HCT116 (cell line): ENCODE data around the gene TCEAL9. TPM values are rescaled to one million over a fixed set of nuclear protein-coding genes. Genes with fewer than 3 reads are reported as not detected.

ENCODE experiments used
- ATAC-seq: fragments of 200-7000 bp; cut with Tn5 transposase; 2 replicates; pipeline ENCODE4 v1.9.1; 2020; ENCODE audit warnings: mild to moderate bottlenecking, moderate library complexity
- BruUV-seq: library from RNA; stranded (reverse); fragments of 400-500 nt; replicated peaks from 2 replicates; lab custom pipeline; 2021; lab: Mats Ljungman, UMichigan
- CTCF ChIA-PET: fragments of 300-600 bp; sonication (Branson Sonifier 250); formaldehyde crosslinking; loops from one replicate; lab custom pipeline; 2021; ENCODE audit warnings: antibody characterized with exemption; lab: Charles Lee
- POLR2A ChIA-PET: fragments of 300-600, 350-600 bp; sonication (Branson Sonifier 250); formaldehyde crosslinking; loops from one replicate; lab custom pipeline; 2021; ENCODE audit warnings: antibody characterized with exemption; lab: Charles Lee
- RAD21 ChIA-PET, 2 experiments: fragments of 300-600 bp; sonication (Branson Sonifier 250); formaldehyde crosslinking; loops; one replicate each; lab custom pipeline; 2023; ENCODE audit warnings: low total read pairs in 2 of 2; ENCODE audit not compliant: uncharacterized antibody in 2 of 2, unreplicated experiment in 2 of 2, low non-redundant PET in 1 of 2; lab: Charles Lee
- DNase-seq: peaks from one replicate; pipeline ENCODE4 v3.0.0-alpha.2; 2010; ENCODE audit warnings: low read depth, low spot score
- H2AFZ ChIP-seq: fragments of 200-600 bp; shearing (Covaris generic), sonication (generic); 2 replicates; pipeline ENCODE4 v1.6.1; 2017; ENCODE audit warnings: low read depth, mixed run types, mixed read lengths, antibody characterized with exemption, low read length; ENCODE audit not compliant: poor library complexity, severe bottlenecking
- H3K27ac ChIP-seq: 2 replicates; pipeline ENCODE4 v1.5.1; 2012; ENCODE audit warnings: low read depth, low read length
- H3K27me3 ChIP-seq: fragments of 200-600 bp; sonication (generic); 2 replicates; pipeline ENCODE4 v1.6.1; 2016; ENCODE audit warnings: mixed run types, low read length, mixed read lengths; ENCODE audit not compliant: insufficient read depth
- H3K36me3 ChIP-seq, 2 experiments: fragments of 200-500 bp in 1 of 2; fragments of 200-600 bp in 1 of 2; sonication (Bioruptor generic) in 1 of 2; sonication (generic) in 1 of 2; 2 replicates each; pipeline versions ENCODE4 v1.5.1 to v1.6.1; 2014 to 2016; ENCODE audit warnings: low read length in 2 of 2, inconsistent platforms in 1 of 2, mixed read lengths in 1 of 2, mixed run types in 1 of 2; ENCODE audit not compliant: insufficient read depth in 2 of 2, control insufficient read depth in 1 of 2
- H3K4me1 ChIP-seq, 2 experiments: fragments of 200-600 bp in 1 of 2; sonication (generic) in 1 of 2; 2 replicates each; pipeline versions ENCODE4 v1.5.1 to v1.6.1; 2012 to 2017; ENCODE audit warnings: low read length in 2 of 2, inconsistent platforms in 1 of 2, mild to moderate bottlenecking in 1 of 2, mixed read lengths in 1 of 2, mixed run types in 1 of 2, moderate library complexity in 1 of 2; ENCODE audit not compliant: insufficient read depth in 2 of 2, control insufficient read depth in 1 of 2
- H3K4me2 ChIP-seq: fragments of 200-600 bp; sonication (generic); 2 replicates; pipeline ENCODE4 v1.6.1; 2017; ENCODE audit warnings: mixed run types, low read length, mixed read lengths
- H3K4me3 ChIP-seq, 2 experiments: fragments of 200-600 bp in 1 of 2; sonication (generic) in 1 of 2; replicated peaks in 1 of 2; 2 replicates each; pipeline ENCODE4 v1.5.1; 2011 to 2016; ENCODE audit warnings: low read length in 2 of 2, control low read depth in 1 of 2, low read depth in 1 of 2, mild to moderate bottlenecking in 1 of 2, mixed read lengths in 1 of 2, mixed run types in 1 of 2
- H3K79me2 ChIP-seq: fragments of 200-600 bp; sonication (generic); 2 replicates; pipeline ENCODE4 v1.6.1; 2017; ENCODE audit warnings: mild to moderate bottlenecking, mixed run types, low read length, moderate library complexity, mixed read lengths; ENCODE audit not compliant: insufficient read depth
- H3K9ac ChIP-seq: fragments of 200-600 bp; sonication (generic); 2 replicates; pipeline ENCODE4 v1.6.1; 2016; ENCODE audit warnings: low read length, mixed read lengths
- H3K9me2 ChIP-seq: fragments of 200-600 bp; sonication (generic), shearing (Covaris generic); 2 replicates; pipeline ENCODE4 v1.6.1; 2017; ENCODE audit warnings: mixed run types, mild to moderate bottlenecking, moderate library complexity; ENCODE audit not compliant: insufficient read depth
- H3K9me3 ChIP-seq, 2 experiments: fragments of 200-500 bp in 1 of 2; fragments of 200-600 bp in 1 of 2; sonication (Bioruptor generic) in 1 of 2; sonication (generic) in 1 of 2; 2 replicates each; pipeline ENCODE4 v1.6.1; 2014 to 2017; ENCODE audit warnings: low read length in 2 of 2, mixed read lengths in 2 of 2, inconsistent platforms in 1 of 2, low read depth in 1 of 2, mild to moderate bottlenecking in 1 of 2, mixed run types in 1 of 2, moderate library complexity in 1 of 2; ENCODE audit not compliant: control insufficient read depth in 1 of 2, insufficient read depth in 1 of 2
- H4K20me1 ChIP-seq: fragments of 200-600 bp; sonication (generic), shearing (Covaris generic); 2 replicates; pipeline ENCODE4 v1.6.1; 2017; ENCODE audit warnings: mixed run types, mild to moderate bottlenecking, moderate library complexity; ENCODE audit not compliant: insufficient read depth
- CBX3 ChIP-seq: IDR thresholded peaks from 2 replicates; pipeline ENCODE4 v1.6.1; 2012; ENCODE audit warnings: low read depth
- CEBPB ChIP-seq: IDR thresholded peaks from 2 replicates; pipeline ENCODE4 v1.6.1; 2012; ENCODE audit warnings: low read depth
- EGR1 ChIP-seq: IDR thresholded peaks from 2 replicates; pipeline ENCODE4 v1.6.1; 2012; ENCODE audit warnings: low read depth
- EZH2 ChIP-seq: fragments of 200-600 bp; sonication (generic); IDR thresholded peaks from 2 replicates; pipeline ENCODE4 v1.6.1; 2017; ENCODE audit warnings: antibody characterized with exemption, mixed run types
- POLR2A ChIP-seq: IDR thresholded peaks from 2 replicates; pipeline ENCODE4 v1.7.0; 2011; ENCODE audit warnings: borderline replicate concordance; ENCODE audit not compliant: insufficient read depth, insufficient read length; ENCODE audit errors: extremely low read depth
- RAD21 ChIP-seq: IDR thresholded peaks from 2 replicates; pipeline ENCODE4 v1.6.1; 2012; ENCODE audit warnings: low read depth, mild to moderate bottlenecking
- SRF ChIP-seq: IDR thresholded peaks from 2 replicates; pipeline ENCODE4 v1.6.1; 2012; ENCODE audit warnings: low read depth
- TCF7L2 ChIP-seq: IDR thresholded peaks from 2 replicates; pipeline ENCODE4 v1.7.0; 2011; ENCODE audit warnings: borderline replicate concordance, inconsistent platforms; ENCODE audit not compliant: insufficient read depth, insufficient read length; ENCODE audit errors: extremely low read depth
- YY1 ChIP-seq: IDR thresholded peaks from 2 replicates; pipeline ENCODE4 v1.6.1; 2011; ENCODE audit warnings: low read length, low read depth, moderate library complexity, mild to moderate bottlenecking; ENCODE audit not compliant: insufficient replicate concordance; ENCODE audit errors: extremely low read depth
- ZFX ChIP-seq: fragments of 450-650 bp; IDR thresholded peaks from 2 replicates; pipeline ENCODE4 v1.6.1; 2017
- ZNF274 ChIP-seq: fragments of 200-500 bp; sonication (Bioruptor generic); IDR thresholded peaks from 2 replicates; pipeline ENCODE4 v1.6.1; 2014; ENCODE audit warnings: mild to moderate bottlenecking, low read depth, low read length, inconsistent platforms
- intact Hi-C: fragments of 100-400 bp; cut with micrococcal nuclease; formaldehyde crosslinking; loops from 2 replicates; pipeline ENCODE4 v1.10.0; 2022
- total RNA-seq: library from RNA; stranded (reverse); gene quantifications from one replicate; pipeline ENCODE4 v1.2.1, GENCODE V29; 2021; ENCODE audit not compliant: unreplicated experiment
- TF ChIP-seq, protein P1 (sequence below): IDR thresholded peaks from 2 replicates; pipeline ENCODE4 v1.6.1; 2012; ENCODE audit warnings: low read depth

TCEAL9 gene
- total RNA-seq, 1 experiment from 2014 or later, result 28.8 TPM

- Histone ChIP-seq H3K9ac (no peak overlapping the region), H4K20me1 (no peaks in the 10 kb centered on the region), H3K9me2 (no peaks in the 10 kb centered on the region), H3K4me1 (peaks cover 5 to 26% of the 10 kb centered on the region in 2 experiments; a peak in 3 of 4 replicates), H3K4me2 (no peak overlapping the region), H3K4me3 (no peak overlapping the region), H3K9me3 (no peaks in the 10 kb centered on the region), H3K36me3 (no peaks in the 10 kb centered on the region), H3K79me2 (no peaks in the 10 kb centered on the region), H2AFZ (no peak overlapping the region), H3K27ac (no peak overlapping the region), H3K27me3 (no peaks in the 10 kb centered on the region)
- TF ChIP-seq CEBPB (no peak), YY1 (no peak), EZH2 (no peak), ZNF274 (no peak), CBX3 (no peak), POLR2A (no peak), EGR1 (no peak), SRF (no peak), RAD21 (no peak), ZFX (no peak), TCF7L2 (no peak)
- TF ChIP-seq, protein P1, sequence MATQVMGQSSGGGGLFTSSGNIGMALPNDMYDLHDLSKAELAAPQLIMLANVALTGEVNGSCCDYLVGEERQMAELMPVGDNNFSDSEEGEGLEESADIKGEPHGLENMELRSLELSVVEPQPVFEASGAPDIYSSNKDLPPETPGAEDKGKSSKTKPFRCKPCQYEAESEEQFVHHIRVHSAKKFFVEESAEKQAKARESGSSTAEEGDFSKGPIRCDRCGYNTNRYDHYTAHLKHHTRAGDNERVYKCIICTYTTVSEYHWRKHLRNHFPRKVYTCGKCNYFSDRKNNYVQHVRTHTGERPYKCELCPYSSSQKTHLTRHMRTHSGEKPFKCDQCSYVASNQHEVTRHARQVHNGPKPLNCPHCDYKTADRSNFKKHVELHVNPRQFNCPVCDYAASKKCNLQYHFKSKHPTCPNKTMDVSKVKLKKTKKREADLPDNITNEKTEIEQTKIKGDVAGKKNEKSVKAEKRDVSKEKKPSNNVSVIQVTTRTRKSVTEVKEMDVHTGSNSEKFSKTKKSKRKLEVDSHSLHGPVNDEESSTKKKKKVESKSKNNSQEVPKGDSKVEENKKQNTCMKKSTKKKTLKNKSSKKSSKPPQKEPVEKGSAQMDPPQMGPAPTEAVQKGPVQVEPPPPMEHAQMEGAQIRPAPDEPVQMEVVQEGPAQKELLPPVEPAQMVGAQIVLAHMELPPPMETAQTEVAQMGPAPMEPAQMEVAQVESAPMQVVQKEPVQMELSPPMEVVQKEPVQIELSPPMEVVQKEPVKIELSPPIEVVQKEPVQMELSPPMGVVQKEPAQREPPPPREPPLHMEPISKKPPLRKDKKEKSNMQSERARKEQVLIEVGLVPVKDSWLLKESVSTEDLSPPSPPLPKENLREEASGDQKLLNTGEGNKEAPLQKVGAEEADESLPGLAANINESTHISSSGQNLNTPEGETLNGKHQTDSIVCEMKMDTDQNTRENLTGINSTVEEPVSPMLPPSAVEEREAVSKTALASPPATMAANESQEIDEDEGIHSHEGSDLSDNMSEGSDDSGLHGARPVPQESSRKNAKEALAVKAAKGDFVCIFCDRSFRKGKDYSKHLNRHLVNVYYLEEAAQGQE, result no peak
- intact Hi-C loops, result no loop called here
- RAD21 ChIA-PET, result no interaction called here
- CTCF ChIA-PET, result no interaction called here
- no TSS peak for BruUV-seq
- DNase-seq (no peak), ATAC-seq (no peak)
- POLR2A ChIA-PET, result no interaction called here
These were observed 43.4 kb downstream of the TCEAL9 start for GRCh38 chrX:103399744-103400143.
